Mucosa of gallbladder (tissue), 1 donor: ENCODE data around the gene OR52N2. TPM values are rescaled to one million over a fixed set of nuclear protein-coding genes. Genes with fewer than 3 reads are reported as not detected.

ENCODE experiments used
- total RNA-seq: library from RNA; stranded (reverse); gene quantifications from one replicate; pipeline ENCODE4 v1.2.1, GENCODE V29; 2021
- donor health status: DM: no; HTN: no; CAD: no.

The OR52N2 gene
- total RNA-seq, 1 donor from 2014 or later: not detected

Other genes starting within 250 kb of the OR52N2 start
- gene OR52B6, start 228.0 kb upstream of the OR52N2 start, total RNA-seq: not detected
- gene TRIM6, start 212.3 kb upstream of the OR52N2 start, total RNA-seq: 2.1 TPM
- 8.6 TPM for gene TRIM34, start 183.9 kb upstream of the OR52N2 start, total RNA-seq
- 39.8 TPM for gene TRIM5, start 123.8 kb upstream of the OR52N2 start, total RNA-seq
- 43.9 TPM for gene TRIM22, start 119.1 kb upstream of the OR52N2 start, total RNA-seq
- gene OR56B1, start 72.5 kb upstream of the OR52N2 start, total RNA-seq: not detected
- not detected for gene OR52N4, start 54.7 kb upstream of the OR52N2 start, total RNA-seq
- not detected for gene OR52N5, start 25.6 kb upstream of the OR52N2 start, total RNA-seq
- not detected for gene OR52N1, start 17.7 kb upstream of the OR52N2 start, total RNA-seq
- gene OR52E6, start 33.0 kb downstream of the OR52N2 start, total RNA-seq: not detected
- gene OR52E8, start 48.8 kb downstream of the OR52N2 start, total RNA-seq: not detected
- gene OR52E4, start 71.7 kb downstream of the OR52N2 start, total RNA-seq: not detected
- gene OR52E5, start 84.3 kb downstream of the OR52N2 start, total RNA-seq: not detected
- not detected for gene OR56A3, start 133.3 kb downstream of the OR52N2 start, total RNA-seq
- gene OR56A5, start 159.6 kb downstream of the OR52N2 start, total RNA-seq: not detected
- gene OR52L1, start 178.1 kb downstream of the OR52N2 start, total RNA-seq: not detected
- 0.06 TPM for gene OR56A4, start 198.0 kb downstream of the OR52N2 start, total RNA-seq
- gene OR56A1, start 221.8 kb downstream of the OR52N2 start, total RNA-seq: 0.03 TPM